Left forelimb (tissue), 1 donor: ENCODE results near the gene COPS3.

Experiments
- DNase-seq: peaks from one replicate; pipeline ENCODE4 v3.0.0-alpha.2; 2018; ENCODE audit warnings: low spot score

COPS3 gene

GRCh38 chr17:17241656-17242055 is 39.4 kb downstream of the COPS3 start:
- no peak for DNase-seq

- DNase-seq = no peak
Measured at GRCh38 chr17:17239832-17240231, 41.2 kb downstream of the COPS3 start.

GRCh38 chr17:17237026-17237799 is 43.8 kb downstream of the COPS3 start, which contains the start of gene FLCN:
Gene FLCN, minus strand, starts transcription at chr17:17237168. Its CDS starts 9,031 bp downstream, at chr17:17228137.
- DNase-seq = peak; percentile 91

GRCh38 chr17:17236295-17237025 is 44.6 kb downstream of the COPS3 start:
- DNase-seq = no peak

- DNase-seq = no peak
Measured at GRCh38 chr17:17235212-17236174, 45.6 kb downstream of the COPS3 start.

GRCh38 chr17:17232303-17232621 is 48.8 kb downstream of the COPS3 start:
- no peak for DNase-seq

- DNase-seq = no peak
Measured at GRCh38 chr17:17231621-17232302, 49.3 kb downstream of the COPS3 start.

- no peak for DNase-seq
Measured at GRCh38 chr17:17229416-17230384, 51.3 kb downstream of the COPS3 start.

GRCh38 chr17:17228521-17229279 is 52.3 kb downstream of the COPS3 start:
- DNase-seq = no peak

GRCh38 chr17:17227608-17228520 is 53.2 kb downstream of the COPS3 start:
- DNase-seq = no peak

- DNase-seq = no peak
Measured at GRCh38 chr17:17226451-17227265, 54.4 kb downstream of the COPS3 start.

- DNase-seq = no peak
Measured at GRCh38 chr17:17225901-17226300, 55.1 kb downstream of the COPS3 start.

- DNase-seq = no peak
Measured at GRCh38 chr17:17224137-17224536, 56.9 kb downstream of the COPS3 start.

GRCh38 chr17:17223736-17224135 is 57.3 kb downstream of the COPS3 start:
- DNase-seq = no peak

- DNase-seq = no peak
Measured at GRCh38 chr17:17221329-17221728, 59.7 kb downstream of the COPS3 start.

GRCh38 chr17:17220529-17220928 is 60.5 kb downstream of the COPS3 start:
- DNase-seq = no peak

GRCh38 chr17:17217995-17218394 is 63.1 kb downstream of the COPS3 start:
- DNase-seq = no peak

- no peak for DNase-seq
Measured at GRCh38 chr17:17216776-17217175, 64.3 kb downstream of the COPS3 start.
